Gastroesophageal sphincter (tissue), 4 donors: ENCODE measurements around the gene PUSL1. TPM values are rescaled to one million over a fixed set of nuclear protein-coding genes. Genes with fewer than 3 reads are reported as not detected.

ENCODE experiments used
- ATAC-seq: fragments of 150-250 bp; one replicate; pipeline ENCODE4 v1.9.1; 2016; ENCODE audit warnings: mild to moderate bottlenecking, moderate library complexity
- H3K27ac ChIP-seq, 4 donors: fragments of 200-600 bp; sonication (generic) in 3 of 4; 1 replicate in 3 of 4; 2 replicates in 1 of 4; pipeline ENCODE4 v1.5.1; 2016 to 2019
- H3K27me3 ChIP-seq: fragments of 200-600 bp; sonication (generic); one replicate; pipeline ENCODE4 v1.5.1; 2019
- H3K36me3 ChIP-seq, 2 donors: fragments of 200-600 bp; sonication (generic); one replicate each; pipeline ENCODE4 v1.5.1; 2019; ENCODE audit warnings: control low read depth in 1 of 2
- H3K4me1 ChIP-seq, 3 donors: fragments of 200-600 bp; sonication (generic); 1 replicate in 2 of 3; 2 replicates in 1 of 3; pipeline ENCODE4 v1.5.1; 2016 to 2019; ENCODE audit warnings: control low read depth in 2 of 3
- H3K4me3 ChIP-seq, 2 donors: fragments of 200-600 bp; sonication (generic); one replicate each; pipeline ENCODE4 v1.5.1; 2019; ENCODE audit warnings: mild to moderate bottlenecking in 1 of 2, moderate library complexity in 1 of 2
- H3K9me3 ChIP-seq, 3 donors: fragments of 200-600 bp; sonication (generic); one replicate each; pipeline ENCODE4 v1.5.1; 2017 to 2019; ENCODE audit warnings: control low read depth in 2 of 3
- EP300 ChIP-seq: sonication (generic); formaldehyde crosslinking; IDR thresholded peaks from one replicate; pipeline ENCODE4 v1.6.1; 2017; ENCODE audit warnings: antibody characterized with exemption, mild to moderate bottlenecking
- POLR2AphosphoS5 ChIP-seq: sonication (generic); formaldehyde crosslinking; IDR thresholded peaks from one replicate; pipeline ENCODE4 v1.6.1; 2017; ENCODE audit warnings: antibody characterized with exemption
- WGBS, 2 donors: methylation state at CpG; one replicate each; pipeline ENCODE4 v1.1.5; 2018; ENCODE audit warnings: low coverage in 1 of 2; 5-methylcytosine and 5-hydroxymethylcytosine counted together
- small RNA-seq, 4 donors: library from RNA; depleted of rRNA; stranded (forward); fragments of <200 nt; gene quantifications; one replicate each; pipeline ENCODE3, GENCODE V24; 2016
- total RNA-seq, 4 donors: library from RNA; depleted of rRNA; stranded (reverse); fragments of >200 nt; gene quantifications; one replicate each; pipeline ENCODE4 v1.1.0, GENCODE V29; 2016

PUSL1 gene
- total RNA-seq, 4 donors from 2014 or later = 12.5 to 24.2 (median 19.4) TPM

GRCh38 chr1:1359664-1360468, 51.5 kb downstream of the PUSL1 start:
- Histone ChIP-seq H3K4me3 (no peak overlapping the region), H3K9me3 (no peaks in the 10 kb centered on the region), H3K27me3 (peaks cover 48% of the 10 kb centered on the region), H3K36me3 (no peaks in the 10 kb centered on the region), H3K27ac (peak overlapping the region; percentile 16 to 92 (median 88)), H3K4me1 (peaks cover 0 to 73% (median 17%) of the 10 kb centered on the region in 3 donors)
- 13% methylated on average over 4 of the region's 28 CpGs; no CpG with 5 or more reads in 1 of the 2 donors for WGBS, 2 donors
- no peak for TF ChIP-seq POLR2AphosphoS5
- peak; percentile 13 for ATAC-seq

GRCh38 chr1:1360506-1361169, 52.2 kb downstream of the PUSL1 start:
- Histone ChIP-seq H3K4me1 (peaks cover 0 to 65% (median 9%) of the 10 kb centered on the region in 3 donors), H3K27ac (peak overlapping the region in 3 of 4 donors; percentile 87 to 92 (median 89))
- WGBS, 2 donors = 75 to 81% methylated on average over 8 to 14 of the region's 20 CpGs

More at GRCh38 chr1:1360506-1361169, 52.2 kb downstream of the PUSL1 start:
- ATAC-seq = peak; percentile 72
- peak; percentile 21 for TF ChIP-seq POLR2AphosphoS5
- TF ChIP-seq EP300 = no peak
- peaks cover 40% of the 10 kb centered on the region for H3K27me3 ChIP-seq
- H3K9me3 ChIP-seq = no peaks in the 10 kb centered on the region
- H3K4me3 ChIP-seq = no peak overlapping the region
- H3K36me3 ChIP-seq = no peaks in the 10 kb centered on the region

Small RNA genes lying within 50 kb of the gene (small RNA-seq; reads per million reads assigned to genes)
- 0 to 1.6 (median 0.44) reads per million in 4 donors for gene MIR6726

Other genes with a start within 250 kb of the PUSL1 start
- gene RNF223, start 234.3 kb upstream of the PUSL1 start, total RNA-seq = 1 to 10 TPM in 1 of 4 donors, not detected in 3; 1.1 TPM
- 10 to 100 TPM in 2 of 4 donors, 1 to 10 TPM in 2; 6.3 to 15.3 (median 9.9) TPM for gene C1orf159, start 192.5 kb upstream of the PUSL1 start, total RNA-seq
- gene TTLL10, start 134.7 kb upstream of the PUSL1 start, total RNA-seq = under 1 TPM in 1 of 4 donors, not detected in 3; 0.23 TPM
- 1 to 10 TPM in 1 of 4 donors, under 1 TPM in 1, not detected in 2; 0.35 to 2.2 TPM for gene TNFRSF18, start 102.0 kb upstream of the PUSL1 start, total RNA-seq
- 1 to 10 TPM in 3 of 4 donors, under 1 TPM in 1; 0.93 to 1.6 (median 1.3) TPM for gene TNFRSF4, start 94.4 kb upstream of the PUSL1 start, total RNA-seq
- 100 to 1,000 TPM in 2 of 4 donors, 10 to 100 TPM in 2; 84.2 to 115 (median 93.9) TPM for gene SDF4, start 76.6 kb upstream of the PUSL1 start, total RNA-seq
- 10 to 100 TPM; 12.3 to 24.1 (median 15.0) TPM for gene B3GALT6, start 76.4 kb upstream of the PUSL1 start, total RNA-seq
- gene C1QTNF12, start 61.9 kb upstream of the PUSL1 start, total RNA-seq = 1 to 10 TPM in 3 of 4 donors, under 1 TPM in 1; 0.96 to 2.8 (median 1.7) TPM
- gene UBE2J2, start 34.7 kb upstream of the PUSL1 start, total RNA-seq = 10 to 100 TPM; 28.1 to 47.0 (median 37.9) TPM
- 1 to 10 TPM in 3 of 4 donors, under 1 TPM in 1; 0.94 to 7.9 (median 2.4) TPM for gene SCNN1D, start 28.2 kb upstream of the PUSL1 start, total RNA-seq
- gene ACAP3, start 667 bp upstream of the PUSL1 start, total RNA-seq = 10 to 100 TPM; 35.6 to 74.7 (median 50.2) TPM
- 100 to 1,000 TPM in 1 of 4 donors, 10 to 100 TPM in 3; 62.0 to 119 (median 96.4) TPM for gene INTS11, start 16.1 kb downstream of the PUSL1 start, total RNA-seq
- 10 to 100 TPM; 10.4 to 42.7 (median 30.1) TPM for gene CPTP, start 16.2 kb downstream of the PUSL1 start, total RNA-seq
- gene TAS1R3, start 22.7 kb downstream of the PUSL1 start, total RNA-seq = under 1 TPM in 3 of 4 donors, not detected in 1; 0.12 to 0.54 (median 0.40) TPM
- gene DVL1, start 40.8 kb downstream of the PUSL1 start, total RNA-seq = 100 to 1,000 TPM in 1 of 4 donors, 10 to 100 TPM in 3; 84.4 to 174 (median 88.9) TPM
- gene MXRA8, start 50.0 kb downstream of the PUSL1 start, total RNA-seq = 100 to 1,000 TPM in 1 of 4 donors, 10 to 100 TPM in 3; 69.8 to 105 (median 85.4) TPM
- 100 to 1,000 TPM; 103 to 138 (median 108) TPM for gene AURKAIP1, start 66.6 kb downstream of the PUSL1 start, total RNA-seq
- 100 to 1,000 TPM in 2 of 4 donors, 10 to 100 TPM in 2; 31.6 to 248 (median 127) TPM for gene CCNL2, start 90.7 kb downstream of the PUSL1 start, total RNA-seq
- gene MRPL20, start 98.7 kb downstream of the PUSL1 start, total RNA-seq = 100 to 1,000 TPM; 121 to 215 (median 159) TPM
- gene ANKRD65, start 112.7 kb downstream of the PUSL1 start, total RNA-seq = 10 to 100 TPM in 2 of 4 donors, 1 to 10 TPM in 2; 8.7 to 16.9 (median 10.3) TPM
- 100 to 1,000 TPM in 2 of 4 donors, 10 to 100 TPM in 2; 59.8 to 137 (median 96.4) TPM for gene VWA1, start 127.1 kb downstream of the PUSL1 start, total RNA-seq
- 1 to 10 TPM in 1 of 4 donors, under 1 TPM in 2, not detected in 1; 0.47 to 1.1 (median 0.94) TPM for gene ATAD3C, start 141.1 kb downstream of the PUSL1 start, total RNA-seq
- 10 to 100 TPM in 2 of 4 donors, 1 to 10 TPM in 2; 4.1 to 17.9 (median 12.1) TPM for gene ATAD3B, start 163.2 kb downstream of the PUSL1 start, total RNA-seq
- gene ATAD3A, start 203.6 kb downstream of the PUSL1 start, total RNA-seq = 10 to 100 TPM; 14.9 to 32.9 (median 19.1) TPM
- 10 to 100 TPM; 12.0 to 18.1 (median 14.4) TPM for gene TMEM240, start 232.0 kb downstream of the PUSL1 start, total RNA-seq